GM21723 (cell line): ENCODE measurements around the gene IGFBP4.

ENCODE experiments used
- ATAC-seq: cut with Tn5 transposase; IDR thresholded peaks from one replicate; pipeline ENCODE4 v1.9.1; 2021; ENCODE audit warnings: mild to moderate bottlenecking, moderate library complexity; ENCODE audit not compliant: unreplicated experiment

Gene IGFBP4

DNA sequence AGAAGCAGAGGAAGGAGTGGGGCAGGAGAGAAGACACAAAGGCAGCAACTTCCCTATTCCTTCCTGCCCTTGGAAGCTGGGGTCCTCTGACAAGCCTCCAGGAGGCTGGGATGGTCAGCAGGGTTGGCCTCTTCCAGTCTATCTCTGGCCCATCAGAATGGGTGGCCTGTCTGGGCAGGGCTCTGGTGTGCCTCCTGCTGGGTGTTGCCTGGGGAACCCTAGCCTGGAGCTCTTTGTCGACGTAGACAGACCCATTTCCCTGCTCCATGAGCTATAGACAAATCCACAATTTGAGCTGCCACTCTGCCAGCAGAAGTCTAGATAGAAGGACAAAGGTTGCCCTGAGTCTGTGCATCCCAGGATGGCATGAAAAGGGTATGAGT is 11.4 kb downstream of the IGFBP4 start:
- no peak for ATAC-seq

DNA sequence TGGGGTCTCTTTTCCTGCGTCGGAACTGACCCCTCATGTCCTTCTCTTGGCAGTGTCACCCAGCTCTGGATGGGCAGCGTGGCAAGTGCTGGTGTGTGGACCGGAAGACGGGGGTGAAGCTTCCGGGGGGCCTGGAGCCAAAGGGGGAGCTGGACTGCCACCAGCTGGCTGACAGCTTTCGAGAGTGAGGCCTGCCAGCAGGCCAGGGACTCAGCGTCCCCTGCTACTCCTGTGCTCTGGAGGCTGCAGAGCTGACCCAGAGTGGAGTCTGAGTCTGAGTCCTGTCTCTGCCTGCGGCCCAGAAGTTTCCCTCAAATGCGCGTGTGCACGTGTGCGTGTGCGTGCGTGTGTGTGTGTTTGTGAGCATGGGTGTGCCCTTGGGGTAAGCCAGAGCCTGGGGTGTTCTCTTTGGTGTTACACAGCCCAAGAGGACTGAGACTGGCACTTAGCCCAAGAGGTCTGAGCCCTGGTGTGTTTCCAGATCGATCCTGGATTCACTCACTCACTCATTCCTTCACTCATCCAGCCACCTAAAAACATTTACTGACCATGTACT is 13.2 kb downstream of the IGFBP4 start:
- ATAC-seq = no peak

DNA sequence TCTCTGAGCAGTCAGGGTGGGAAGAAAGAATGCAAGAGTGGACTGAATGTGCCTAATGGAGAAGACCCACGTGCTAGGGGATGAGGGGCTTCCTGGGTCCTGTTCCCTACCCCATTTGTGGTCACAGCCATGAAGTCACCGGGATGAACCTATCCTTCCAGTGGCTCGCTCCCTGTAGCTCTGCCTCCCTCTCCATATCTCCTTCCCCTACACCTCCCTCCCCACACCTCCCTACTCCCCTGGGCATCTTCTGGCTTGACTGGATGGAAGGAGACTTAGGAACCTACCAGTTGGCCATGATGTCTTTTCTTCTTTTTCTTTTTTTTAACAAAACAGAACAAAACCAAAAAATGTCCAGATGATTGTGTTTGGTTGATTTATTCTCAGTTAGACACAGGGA is 14.1 kb downstream of the IGFBP4 start:
- ATAC-seq = no peak

DNA sequence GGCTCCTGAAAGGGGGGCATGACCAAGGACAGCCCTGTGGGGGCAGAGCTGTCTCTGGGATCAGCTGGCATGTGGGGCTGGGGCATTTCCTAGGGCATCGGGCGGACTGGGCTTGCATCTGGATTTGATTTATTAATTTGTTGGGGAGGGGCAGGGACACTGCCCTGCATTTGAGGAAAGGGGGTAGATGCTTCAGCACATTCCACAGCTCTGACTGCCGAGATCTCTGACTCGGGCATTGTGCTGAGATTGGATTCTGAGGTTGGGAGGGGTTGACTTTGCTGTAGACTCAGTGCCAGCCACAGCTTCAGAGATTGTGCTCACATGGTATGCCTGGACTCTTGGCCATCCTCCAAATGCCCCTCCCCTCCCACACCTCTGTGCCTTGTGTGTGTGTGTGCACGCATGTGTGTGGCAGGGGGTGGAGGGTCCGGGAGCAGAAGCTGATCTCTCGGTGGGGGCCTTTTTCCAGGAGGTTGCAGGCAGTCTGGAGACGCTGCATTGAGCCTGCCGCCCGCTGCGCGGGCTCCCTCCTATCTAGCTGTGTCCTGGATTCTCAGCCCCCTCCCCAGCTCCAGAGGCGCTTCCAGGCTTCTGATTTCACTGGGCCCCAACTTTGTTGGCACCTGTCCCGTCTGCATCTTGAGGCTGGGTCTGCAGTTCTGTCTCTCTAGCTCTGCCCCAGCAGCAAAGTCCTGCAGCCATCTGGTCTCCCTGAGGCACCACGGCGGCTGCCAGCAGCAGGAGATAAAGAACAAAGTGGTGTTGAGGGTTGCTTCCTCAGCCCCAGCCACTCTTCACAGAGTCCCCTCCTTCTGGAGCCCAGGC is 14.9 kb downstream of the IGFBP4 start:
- no peak for ATAC-seq

DNA sequence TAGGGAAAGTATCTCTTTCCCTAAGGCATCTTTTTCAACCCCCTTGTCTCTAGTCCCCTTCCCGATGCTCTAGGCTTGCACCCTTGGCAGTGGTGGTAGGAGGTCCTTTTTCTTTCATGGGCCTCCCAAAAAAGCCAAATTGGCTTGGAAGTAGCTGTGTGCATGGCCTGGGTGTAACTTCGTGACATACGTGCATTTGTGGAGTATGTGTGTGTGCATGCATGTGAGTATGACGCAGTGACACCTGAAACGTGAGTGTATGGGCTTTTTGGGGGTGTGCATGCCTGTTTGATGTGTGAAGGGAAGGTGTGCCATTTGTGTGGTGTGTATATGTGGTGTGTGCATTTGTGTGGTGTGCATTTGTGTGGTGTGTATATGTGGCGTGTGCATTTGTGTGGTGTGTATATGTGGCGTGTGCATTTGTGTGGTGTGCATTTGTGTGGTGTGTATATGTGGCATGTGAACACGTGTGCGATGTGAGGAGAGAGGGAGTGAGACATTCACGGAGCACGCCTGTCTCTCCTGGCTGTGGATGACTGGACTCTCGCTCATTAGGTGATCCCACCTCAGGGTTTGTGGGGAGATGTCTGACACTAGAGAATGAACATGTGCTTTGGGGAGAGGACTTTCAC is 15.7 kb downstream of the IGFBP4 start:
- no peak for ATAC-seq

DNA sequence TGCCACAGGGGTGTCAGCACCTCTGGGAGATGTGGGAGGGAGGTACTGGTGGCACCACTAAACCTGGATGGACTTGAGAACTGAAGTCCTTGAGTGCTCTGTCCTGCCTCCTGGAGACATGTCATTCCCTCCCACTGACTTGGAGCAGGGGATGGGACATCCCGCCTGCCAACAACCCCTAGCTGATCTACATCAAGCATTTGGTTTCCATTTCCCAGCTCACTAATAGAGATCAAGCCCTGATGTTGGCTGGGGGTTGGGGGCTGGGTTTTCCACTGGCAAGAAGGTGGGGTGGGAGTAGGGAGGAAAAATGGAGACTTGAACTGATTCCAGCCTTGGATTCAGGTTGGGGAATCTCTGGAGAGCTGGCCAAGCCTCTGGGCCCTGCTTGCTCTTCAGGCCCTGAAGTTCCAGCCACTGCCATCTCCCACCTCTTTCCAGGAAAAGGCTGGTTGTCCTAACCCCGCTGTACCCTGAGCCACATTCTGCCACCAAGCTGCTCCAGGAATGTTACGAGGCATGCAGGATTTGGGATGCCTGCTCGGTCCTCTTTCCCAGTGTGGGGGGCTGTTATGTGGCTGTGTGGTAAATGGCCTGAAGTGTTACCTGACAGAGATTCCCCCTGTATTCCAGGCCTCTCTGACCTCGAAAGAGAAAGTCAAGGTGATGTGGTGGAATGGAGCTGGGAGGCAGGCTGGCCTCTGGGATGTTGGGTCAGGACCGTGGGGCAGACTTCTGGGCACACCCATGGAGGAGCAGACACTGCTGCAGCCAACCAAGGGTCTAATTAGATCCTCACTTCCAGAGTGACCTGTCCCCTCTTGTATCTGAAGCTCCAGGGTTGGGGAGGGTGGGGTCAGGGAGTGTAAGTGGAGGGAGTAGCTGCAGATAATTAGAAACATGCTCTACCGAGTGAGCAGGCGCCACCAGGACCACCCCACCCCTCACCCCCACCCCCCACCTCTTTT is 16.7 kb downstream of the IGFBP4 start:
- ATAC-seq = no peak

DNA sequence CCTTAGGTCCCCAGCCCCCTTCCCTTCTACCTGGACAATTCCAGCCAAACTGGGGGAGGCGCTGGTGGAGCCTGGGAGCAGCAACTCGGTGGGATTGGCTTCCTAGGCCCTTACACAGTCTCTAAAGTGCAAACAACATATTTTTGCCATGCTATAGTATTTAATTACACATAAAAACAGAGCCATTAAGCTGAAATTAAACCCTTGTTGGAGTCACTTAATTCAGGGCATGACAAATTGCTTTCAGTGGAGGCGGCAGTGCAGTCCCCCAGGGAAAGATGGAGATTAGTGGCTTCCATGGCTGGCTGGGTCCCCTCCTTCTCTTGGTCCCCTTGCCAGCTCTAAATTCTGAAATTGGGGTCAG is 17.3 kb downstream of the IGFBP4 start:
- no peak for ATAC-seq

DNA sequence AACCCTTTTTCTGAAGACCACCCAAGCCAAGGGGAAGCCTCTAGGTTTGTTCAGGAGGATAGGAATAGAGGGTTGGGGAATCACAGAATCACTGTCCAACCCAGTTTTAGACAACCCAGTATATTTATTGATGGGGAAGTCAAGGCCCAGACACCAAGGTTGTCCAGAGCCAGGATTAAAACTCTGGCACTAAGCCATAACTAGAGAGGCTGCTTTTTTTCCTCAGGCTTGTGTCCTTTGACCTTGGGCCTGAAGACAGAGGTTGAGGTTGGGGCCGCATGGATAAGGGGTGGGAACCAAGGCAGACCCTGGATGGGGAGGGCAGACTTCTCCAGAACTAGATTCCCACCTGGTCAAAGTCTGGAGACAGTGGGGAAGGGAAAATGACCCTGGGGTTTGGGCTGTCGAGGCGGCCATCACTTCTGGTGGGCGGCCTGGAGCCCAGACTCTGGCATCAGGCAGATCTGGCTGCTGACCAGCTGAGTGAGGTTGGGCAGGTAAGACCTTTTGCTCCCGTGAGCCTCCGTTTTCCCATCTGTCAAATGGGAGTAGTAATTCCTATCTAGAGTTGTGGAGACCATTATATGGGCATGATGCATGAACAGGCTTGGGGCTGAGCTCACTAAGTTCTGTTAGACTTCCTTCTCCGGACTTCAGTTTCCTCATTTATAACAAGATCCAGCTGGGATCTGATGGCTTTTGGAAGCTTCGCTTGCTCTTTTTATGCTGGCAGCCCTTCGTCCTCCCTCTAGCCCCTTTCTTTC is 17.9 kb downstream of the IGFBP4 start:
- ATAC-seq = no peak

DNA sequence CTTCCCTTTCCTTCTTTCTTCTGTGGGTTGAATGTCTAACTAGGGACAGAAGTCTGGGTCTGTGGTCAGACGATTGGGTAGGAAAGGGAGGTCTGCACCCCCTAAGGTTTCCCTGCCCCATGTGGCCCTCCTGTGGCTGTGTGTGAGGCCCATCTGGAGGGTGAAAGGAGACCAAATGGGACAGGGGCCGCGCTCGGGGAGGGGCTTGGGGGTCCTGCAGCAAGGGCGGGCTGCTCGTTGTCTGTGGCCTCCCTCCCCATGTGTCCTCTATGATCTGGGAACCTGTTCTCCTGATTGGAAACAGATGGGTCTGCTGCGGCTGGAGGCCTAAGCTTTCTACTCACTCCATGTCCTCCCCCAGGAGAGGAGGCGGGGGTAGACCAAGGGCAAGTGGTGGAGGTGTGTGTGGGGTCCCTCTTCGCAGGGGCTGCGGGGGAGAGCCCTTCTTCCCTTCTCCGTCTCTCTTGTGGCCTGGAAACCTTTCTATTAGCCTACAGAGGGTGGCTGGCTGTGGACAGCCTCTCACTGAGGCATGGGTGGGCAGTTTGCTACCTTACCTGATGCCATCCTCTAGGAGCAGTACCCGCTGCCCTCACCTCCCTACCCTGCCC is 18.6 kb downstream of the IGFBP4 start:
- no peak for ATAC-seq

DNA sequence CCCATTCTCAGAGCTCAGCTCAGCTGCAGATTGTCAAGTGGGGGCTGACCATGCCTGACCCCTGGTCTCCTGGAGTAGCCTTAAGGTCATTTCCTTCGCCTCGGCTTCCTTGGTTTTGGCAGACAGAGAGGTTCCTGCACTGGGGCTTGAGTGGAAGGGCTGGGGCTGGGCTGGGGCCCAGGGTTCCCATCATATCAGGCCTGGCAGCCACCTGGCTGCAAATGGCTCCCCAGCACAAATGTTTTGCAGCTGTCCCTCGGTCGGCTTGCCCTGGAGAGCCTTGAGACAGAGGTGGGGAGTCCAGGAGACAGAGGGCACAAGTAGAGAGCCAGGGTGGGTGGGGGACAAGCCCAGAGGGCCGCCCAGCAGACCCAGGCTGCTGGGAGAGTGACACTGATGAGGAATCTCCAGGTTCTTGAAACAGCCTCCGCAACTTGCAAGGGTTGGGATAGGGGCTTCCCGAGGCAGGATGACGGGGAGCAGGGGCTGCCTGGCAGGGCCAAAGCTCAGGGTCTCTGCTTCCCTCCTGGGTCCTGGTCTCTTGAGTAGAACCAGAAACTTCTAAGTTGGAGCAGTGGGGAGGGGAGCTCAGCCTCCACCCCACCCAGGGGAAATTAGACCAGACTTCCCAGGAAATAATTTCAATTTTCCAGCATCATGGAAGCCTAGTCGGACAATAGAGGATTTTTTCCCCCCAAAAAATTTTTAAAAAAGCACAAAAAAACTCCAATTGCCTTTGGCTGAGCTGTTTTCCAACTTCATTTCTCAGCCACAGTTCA is 19.3 kb downstream of the IGFBP4 start:
- ATAC-seq = no peak

DNA sequence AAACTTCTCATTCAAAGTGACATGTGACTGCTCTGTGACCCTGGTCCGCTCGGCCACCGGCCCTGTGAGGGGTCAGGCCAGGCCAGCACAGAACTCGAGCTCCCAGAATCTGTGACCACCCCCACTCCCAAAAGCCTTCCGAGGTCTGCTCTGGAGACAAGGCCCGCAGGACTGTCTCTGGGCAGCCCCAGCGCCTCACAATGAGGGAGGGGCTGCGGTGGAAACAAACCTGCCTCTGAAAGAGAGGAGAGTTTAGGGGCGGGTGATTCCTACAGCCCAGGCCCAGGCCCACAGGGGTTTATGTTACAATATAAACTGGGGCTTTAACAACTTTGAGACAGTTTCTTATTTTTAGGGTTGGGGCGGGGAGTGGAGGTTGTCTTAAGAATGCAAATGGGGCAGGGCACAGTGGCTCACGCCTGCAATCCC is 19.9 kb downstream of the IGFBP4 start:
- ATAC-seq = no peak

DNA sequence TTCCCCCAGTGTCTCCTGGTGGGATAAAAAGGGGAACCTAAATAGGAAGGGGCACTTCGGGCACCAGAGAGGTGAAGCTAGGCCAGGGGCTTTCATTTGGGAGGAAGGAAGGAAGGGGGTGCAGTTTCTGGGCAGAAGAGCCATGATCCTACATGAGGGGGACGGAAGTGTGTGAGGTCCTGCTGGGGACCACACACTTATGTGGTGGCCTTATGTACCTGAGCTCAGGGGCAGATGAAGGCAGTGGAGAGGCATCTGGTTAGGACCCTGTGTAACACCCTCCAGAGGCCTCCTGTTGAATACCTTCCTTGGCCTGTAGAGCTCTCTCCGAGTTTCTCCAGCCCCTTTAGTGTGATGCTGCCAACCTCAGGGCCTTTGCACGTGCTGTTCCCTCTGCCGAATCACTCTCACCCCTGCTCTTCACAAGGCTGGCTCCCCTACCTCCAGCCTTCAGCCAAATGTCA is 21.2 kb downstream of the IGFBP4 start:
- ATAC-seq = no peak

DNA sequence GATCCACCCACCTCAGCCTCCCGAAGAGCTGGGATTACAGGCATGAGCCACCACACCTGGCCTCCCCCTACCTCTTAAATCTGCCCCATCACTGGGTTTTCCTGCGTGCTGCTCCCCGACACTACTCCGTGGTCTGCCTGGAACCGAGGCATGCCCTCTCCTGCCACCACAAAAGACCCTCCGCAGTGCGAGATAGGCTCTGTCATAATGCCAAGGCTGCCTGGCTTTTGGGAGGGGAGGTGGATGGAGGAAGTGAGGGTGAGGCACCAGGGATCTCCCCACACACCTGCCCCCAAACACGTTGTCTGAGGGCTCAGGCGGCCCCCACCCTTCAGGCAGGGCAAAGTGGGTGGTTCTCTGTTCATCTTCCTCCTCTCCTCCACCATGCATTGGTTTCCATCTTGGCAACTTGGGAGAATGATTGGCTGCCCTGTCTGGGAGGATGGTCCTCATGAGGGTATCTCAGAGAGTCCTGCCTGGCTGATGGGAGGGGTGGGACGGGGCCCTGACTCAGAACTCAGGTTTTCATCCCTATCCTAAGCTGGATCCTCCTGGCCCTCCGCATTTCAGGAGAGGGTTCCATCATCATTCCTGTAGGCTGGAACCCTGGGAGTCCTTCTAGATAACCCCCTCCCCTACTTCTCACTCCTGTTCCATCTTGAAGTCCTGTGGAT is 23.2 kb downstream of the IGFBP4 start:
- no peak for ATAC-seq

DNA sequence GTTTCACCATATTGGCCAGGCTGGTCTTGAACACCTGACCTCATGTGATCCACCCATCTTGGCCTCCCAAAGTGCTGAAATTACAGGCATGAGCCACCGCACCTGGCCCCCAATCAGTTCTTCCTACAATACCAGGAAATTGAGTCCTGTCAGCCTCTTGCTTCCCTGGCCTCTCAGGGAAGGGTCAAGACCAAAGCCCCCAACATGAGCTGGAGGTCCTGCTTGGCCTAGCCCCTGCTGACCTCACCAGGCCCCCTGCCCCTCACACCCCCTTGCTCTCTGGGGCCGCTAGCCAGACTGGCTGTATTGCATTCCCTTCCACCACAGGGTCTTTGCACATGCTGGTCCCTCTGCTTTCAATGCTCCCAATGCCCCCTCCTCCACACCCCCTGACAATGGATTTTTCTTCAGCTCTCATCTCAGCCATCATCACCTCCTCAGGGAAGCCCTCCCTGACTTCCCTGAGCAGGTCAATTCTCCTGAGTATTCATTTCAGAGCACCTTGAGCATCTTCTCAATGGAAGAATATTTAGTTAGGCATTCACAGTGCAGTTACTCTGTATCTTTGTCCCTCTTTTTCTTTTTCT is 24.1 kb downstream of the IGFBP4 start:
- ATAC-seq = no peak

DNA sequence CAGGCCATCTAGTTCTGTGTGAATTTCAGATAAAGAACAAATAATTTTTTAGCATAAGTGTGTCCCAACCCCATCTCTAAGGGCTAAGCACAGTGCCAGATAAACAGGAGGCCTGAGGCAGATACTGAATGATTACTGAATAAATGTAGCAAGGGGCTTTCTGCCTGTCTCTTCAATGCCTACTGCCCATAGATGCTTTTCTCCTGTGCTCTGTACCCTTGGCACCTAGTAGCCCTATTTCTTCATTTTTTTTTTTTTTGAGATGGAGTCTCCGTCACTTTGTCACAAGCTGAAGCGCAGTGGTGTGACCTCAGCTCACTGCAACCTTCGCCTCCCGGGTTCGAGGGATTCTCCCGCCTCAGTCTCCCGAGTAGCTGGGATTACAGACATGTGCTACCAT is 25.3 kb downstream of the IGFBP4 start:
- no peak for ATAC-seq

DNA sequence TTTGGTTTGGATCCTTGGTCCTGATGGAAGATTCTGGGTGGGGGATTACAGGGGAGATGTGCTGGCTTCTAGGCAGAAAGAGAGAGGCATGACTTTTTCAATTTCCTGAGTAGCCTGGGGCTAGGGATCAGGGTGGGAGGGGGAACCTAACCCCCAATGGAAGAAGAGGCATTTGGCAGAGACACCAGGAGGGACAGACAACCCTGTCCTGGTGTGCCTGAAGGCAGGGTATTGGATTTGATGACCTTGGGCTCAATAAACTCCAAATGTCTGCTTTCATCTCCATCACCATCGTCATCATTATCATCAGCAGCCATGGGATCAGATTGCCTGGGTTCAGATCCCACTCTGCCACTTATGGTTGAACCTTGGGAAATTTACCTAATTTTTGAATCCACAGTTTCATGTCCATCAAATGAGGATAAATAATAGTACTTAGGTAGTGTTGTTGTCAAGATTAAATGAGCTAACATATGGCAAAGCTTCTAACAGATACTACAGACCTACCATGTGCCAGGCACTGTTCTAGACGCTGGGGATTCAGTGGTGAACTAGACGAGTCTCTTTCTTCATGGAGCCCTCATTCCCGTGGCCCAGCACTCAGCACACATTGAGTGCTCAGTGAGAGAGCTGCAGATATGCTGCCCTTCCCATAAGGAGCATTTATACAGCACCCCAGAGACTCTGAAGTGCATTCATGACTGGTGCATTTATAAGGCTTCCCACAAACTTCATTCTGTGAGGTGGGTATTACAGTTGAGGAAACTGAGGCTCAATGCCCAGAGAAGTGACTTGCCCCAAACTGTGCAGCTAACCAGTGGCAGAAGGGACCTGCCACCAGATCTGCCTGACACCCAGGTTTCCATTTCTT is 26.8 kb downstream of the IGFBP4 start:
- ATAC-seq = no peak
